ENCODE data around the gene CLTC. TPM values are rescaled to one million over a fixed set of nuclear protein-coding genes. Genes with fewer than 3 reads are reported as not detected.

Gene CLTC
- total and polyA plus RNA-seq, 2 donors (not counting 1 experiment from before 2014, with no cell fraction given): 25.9 to 114 TPM

GRCh38 chr17:59684967-59685366 is 65.3 kb downstream of the CLTC start:
- H3K27ac ChIP-seq (ENCODE audit: low read length in 2 of 2): no peak overlapping the region
- H3K4me1 ChIP-seq (ENCODE audit: control insufficient read depth in 2 of 2, insufficient read depth in 2 of 2, low read length in 2 of 2): no peaks in the 10 kb centered on the region
- ChIA-PET CTCF (no interaction called here), POLR2A (no interaction called here)
- WGBS (ENCODE audit: insufficient coverage): 100% methylated on average over 3 of the region's 6 CpGs
- peaks cover 23% of the 10 kb centered on the region for H3K79me2 ChIP-seq (ENCODE audit: control insufficient read depth, insufficient read depth, low read length)
- no peaks in the 10 kb centered on the region for H3K9me3 Mint-ChIP-seq (ENCODE audit: insufficient read depth)
- no peak overlapping the region for H3K27ac Mint-ChIP-seq
- H3K4me2 ChIP-seq (replicated peaks; ENCODE audit: low read depth, low read length, poor library complexity, severe bottlenecking): no peak overlapping the region
- no peak overlapping the region for H3K9ac ChIP-seq (ENCODE audit: low read length)
- no peak for ATAC-seq (ENCODE audit: low read depth)
- peaks cover 9% of the 10 kb centered on the region for H3K4me1 Mint-ChIP-seq
- no peaks in the 10 kb centered on the region for H3K27me3 ChIP-seq (replicated peaks in 1 of 4; ENCODE audit: control extremely low read depth in 1 of 4, control insufficient read depth in 3 of 4, insufficient read depth in 4 of 4, low read length in 3 of 4)
- TF ChIP-seq CTCF (IDR thresholded peaks at IDR 0.05) (no peak), EZH2 (IDR thresholded peaks at IDR 0.05; ENCODE audit: borderline replicate concordance, insufficient read depth, low read depth, low read length, poor library complexity, severe bottlenecking) (no peak)
- H2AFZ ChIP-seq (ENCODE audit: insufficient read depth, low read depth, low read length, poor library complexity, severe bottlenecking): no peak overlapping the region
- H3K9me3 ChIP-seq (ENCODE audit: control extremely low read depth in 1 of 3, control insufficient read depth in 2 of 3, insufficient read depth in 1 of 3, low read length in 2 of 3): no peaks in the 10 kb centered on the region
- no peak for DNase-seq
- no peak overlapping the region for H3K4me3 ChIP-seq (ENCODE audit: control extremely low read depth in 1 of 5, extremely low read depth in 1 of 5, insufficient read depth in 1 of 5, low read depth in 2 of 5, low read length in 4 of 5)
- intact Hi-C loops (cut with micrococcal nuclease): no loop called here
- H3K27me3 Mint-ChIP-seq: no peaks in the 10 kb centered on the region
- peaks cover 33 to 94% of the 10 kb centered on the region in 2 experiments for H3K36me3 ChIP-seq (replicated peaks in 1 of 2; ENCODE audit: control extremely low read depth in 1 of 2, control insufficient read depth in 1 of 2, extremely low read depth in 1 of 2, insufficient read depth in 2 of 2, low read length in 1 of 2)
- H3K4me3 Mint-ChIP-seq: no peak overlapping the region
- H4K20me1 ChIP-seq (ENCODE audit: control insufficient read depth, insufficient read depth, low read length, poor library complexity, severe bottlenecking): peaks cover 4% of the 10 kb centered on the region

GRCh38 chr17:59688008-59688407 is 68.3 kb downstream of the CLTC start:
- ATAC-seq (ENCODE audit: low read depth): no peak
- TF ChIP-seq CTCF (IDR thresholded peaks at IDR 0.05) (no peak), EZH2 (IDR thresholded peaks at IDR 0.05; ENCODE audit: borderline replicate concordance, insufficient read depth, low read depth, low read length, poor library complexity, severe bottlenecking) (no peak)
- Histone ChIP-seq H3K27ac (ENCODE audit: low read length in 2 of 2) (peak overlapping the region in 1 of 2 donors; percentile 17), H3K4me2 (replicated peaks; ENCODE audit: low read depth, low read length, poor library complexity, severe bottlenecking) (no peak overlapping the region), H2AFZ (ENCODE audit: insufficient read depth, low read depth, low read length, poor library complexity, severe bottlenecking) (no peak overlapping the region), H3K36me3 (replicated peaks in 1 of 2; ENCODE audit: control extremely low read depth in 1 of 2, control insufficient read depth in 1 of 2, extremely low read depth in 1 of 2, insufficient read depth in 2 of 2, low read length in 1 of 2) (peaks cover 32 to 78% of the 10 kb centered on the region in 2 experiments), H3K9me3 (ENCODE audit: control extremely low read depth in 1 of 3, control insufficient read depth in 2 of 3, insufficient read depth in 1 of 3, low read length in 2 of 3) (no peaks in the 10 kb centered on the region), H3K79me2 (ENCODE audit: control insufficient read depth, insufficient read depth, low read length) (peaks cover 26% of the 10 kb centered on the region), H3K4me3 (ENCODE audit: control extremely low read depth in 1 of 5, extremely low read depth in 1 of 5, insufficient read depth in 1 of 5, low read depth in 2 of 5, low read length in 4 of 5) (no peak overlapping the region), H3K27me3 (replicated peaks in 1 of 4; ENCODE audit: control extremely low read depth in 1 of 4, control insufficient read depth in 3 of 4, insufficient read depth in 4 of 4, low read length in 3 of 4) (no peaks in the 10 kb centered on the region), H4K20me1 (ENCODE audit: control insufficient read depth, insufficient read depth, low read length, poor library complexity, severe bottlenecking) (peaks cover 4% of the 10 kb centered on the region), H3K9ac (ENCODE audit: low read length) (no peak overlapping the region), H3K4me1 (ENCODE audit: control insufficient read depth in 2 of 2, insufficient read depth in 2 of 2, low read length in 2 of 2) (no peaks in the 10 kb centered on the region)
- ChIA-PET CTCF (interaction anchor here (0.9 to 1.1 kb wide), 2 partner anchors 11 to 26 kb away, joined by 3 read pairs; no protein-coding TSS in a partner anchor), POLR2A (no interaction called here)
- 80% methylated on average over 1 of the region's 1 CpG for WGBS (ENCODE audit: insufficient coverage)
- Mint-ChIP-seq H3K27ac (peak overlapping the region; percentile 15), H3K4me3 (no peak overlapping the region), H3K9me3 (ENCODE audit: insufficient read depth) (no peaks in the 10 kb centered on the region), H3K27me3 (no peaks in the 10 kb centered on the region), H3K4me1 (peaks cover 9% of the 10 kb centered on the region)
- DNase-seq: no peak
- intact Hi-C loops (cut with micrococcal nuclease): no loop called here
